Measurements from ENCODE around the gene CREBZF.
A peak's percentile ranks its signal among the peaks of the same experiment; 100 is the strongest.
"Not testable (repeated sequence)": the region's sequence is repeated elsewhere in the genome, so short reads cannot be mapped to it uniquely, and the experiment has no call there.

Gene CREBZF

DNA sequence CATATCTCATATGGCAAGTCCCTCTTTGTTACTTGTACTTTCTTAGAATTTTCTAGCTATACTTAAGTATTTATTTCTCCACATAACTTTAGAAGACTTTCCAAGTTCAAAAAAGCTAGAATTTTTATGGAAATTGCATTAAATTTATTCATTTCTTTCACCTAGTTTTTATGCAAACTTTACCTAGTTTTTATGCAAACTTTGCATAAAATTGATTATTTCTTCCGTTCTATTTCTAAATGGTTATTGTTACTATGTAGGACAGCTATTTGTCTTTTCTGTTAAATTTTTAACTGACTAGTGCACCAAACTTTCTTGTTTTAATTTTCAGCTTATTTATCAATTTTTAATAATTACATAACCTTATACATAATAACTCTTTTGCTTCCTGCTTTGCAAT, 3.2 kb upstream of the CREBZF start:
- no peak for DNase-seq

- DNase-seq: no peak
These were observed 1.8 kb upstream of the CREBZF start for GRCh38 chr11:85666687-85667086.

GRCh38 chr11:85665733-85666132, 804 bp upstream of the CREBZF start:
- no peak for DNase-seq

DNA sequence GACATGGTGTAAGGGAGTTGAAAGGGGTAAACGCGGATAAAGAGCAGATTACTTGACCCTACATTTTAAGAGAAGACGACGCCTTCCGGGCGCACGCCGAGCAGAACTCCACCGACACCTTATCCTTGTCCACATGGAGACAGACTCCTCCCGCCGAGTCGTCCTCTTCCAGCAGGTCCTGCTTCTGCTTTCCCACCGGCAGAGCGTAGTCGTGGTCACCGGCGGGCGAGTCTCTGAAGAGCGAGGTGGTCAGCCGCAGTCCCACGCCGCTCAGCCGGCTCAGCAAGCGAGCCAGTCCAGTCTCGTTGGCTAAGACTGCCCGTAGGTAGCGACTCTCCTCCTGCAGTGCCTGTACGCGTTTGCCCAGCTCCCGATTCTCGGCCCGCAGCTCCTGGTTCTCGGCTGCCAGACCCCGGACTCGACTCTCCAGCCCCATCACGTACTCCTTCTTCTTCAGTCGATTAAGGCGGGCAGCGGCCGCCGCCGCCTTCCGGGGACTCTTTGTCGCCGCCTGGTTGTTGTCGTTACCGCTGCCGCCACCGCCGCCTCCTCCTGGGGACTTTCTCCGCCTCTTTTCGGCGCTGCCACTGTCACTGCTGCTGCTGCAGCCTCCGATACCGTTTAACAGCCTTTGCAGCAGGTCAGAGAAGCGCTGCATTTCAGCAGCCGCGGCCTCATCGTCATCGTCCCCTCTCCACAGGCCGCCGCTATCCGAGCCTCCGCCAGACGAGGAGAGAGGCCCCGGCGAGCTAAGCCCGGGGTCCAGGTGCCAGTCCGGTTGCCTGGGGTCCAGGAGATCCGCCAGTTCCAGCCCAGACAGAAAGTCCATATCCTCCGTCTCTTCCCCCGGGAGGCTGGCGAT, 945 bp downstream of the CREBZF start:
- DNase-seq: peak; percentile 85 to 86

GRCh38 chr11:85663080-85663752, 1.7 kb downstream of the CREBZF start:
- DNase-seq: peak in 1 of 2 donors; percentile 8

DNA sequence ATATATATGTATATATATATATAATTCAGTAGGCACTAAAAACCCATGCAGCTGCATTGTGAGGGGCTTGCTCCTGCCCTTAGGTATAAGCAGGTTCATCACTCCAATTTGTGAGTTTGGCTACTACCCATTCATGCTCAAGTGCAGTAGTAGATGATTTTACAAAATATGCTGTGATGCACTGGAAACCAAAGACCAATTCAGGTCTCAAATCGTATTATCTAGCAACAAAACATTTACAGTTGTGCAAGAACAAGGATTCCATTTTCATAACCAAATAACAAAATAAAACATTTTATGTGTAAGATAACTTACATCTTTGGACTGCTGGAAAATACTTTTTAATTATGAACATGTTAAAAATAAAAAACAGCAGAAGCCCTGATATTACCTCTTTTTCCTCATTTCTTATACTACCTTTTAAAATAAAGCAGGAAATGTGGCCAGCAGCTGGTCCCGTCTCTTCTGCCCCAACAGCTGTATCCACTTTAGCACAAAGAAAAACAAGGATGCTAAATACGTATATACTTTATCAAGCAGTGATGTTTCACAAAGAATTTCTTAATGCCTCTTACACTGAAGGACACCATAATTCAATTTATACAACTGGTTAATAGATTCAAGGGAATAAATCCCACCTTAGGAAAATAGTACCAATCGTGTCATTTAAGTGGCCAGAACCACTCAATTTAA, 2.8 kb downstream of the CREBZF start:
- DNase-seq: no peak

GRCh38 chr11:85658180-85658579, 6.7 kb downstream of the CREBZF start:
- no peak for DNase-seq

DNA sequence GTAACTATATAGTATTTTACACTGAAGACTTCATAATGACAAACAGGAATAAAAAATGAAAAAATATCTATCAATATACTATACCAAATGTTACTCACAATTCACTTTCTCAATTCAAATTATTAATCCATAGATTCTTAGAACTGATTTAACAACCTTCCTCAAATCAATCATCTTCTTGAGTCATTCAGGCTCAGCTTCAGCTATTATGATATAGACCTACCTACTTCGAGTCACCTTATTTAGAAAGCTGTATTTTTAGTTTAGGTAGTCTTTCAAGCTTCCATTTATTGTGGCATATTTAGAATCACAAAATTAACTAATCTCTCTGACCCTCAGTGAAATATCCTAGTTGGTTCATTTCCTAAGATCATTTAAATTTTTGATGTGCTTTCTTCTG, 8.2 kb downstream of the CREBZF start:
- no peak for DNase-seq

DNA sequence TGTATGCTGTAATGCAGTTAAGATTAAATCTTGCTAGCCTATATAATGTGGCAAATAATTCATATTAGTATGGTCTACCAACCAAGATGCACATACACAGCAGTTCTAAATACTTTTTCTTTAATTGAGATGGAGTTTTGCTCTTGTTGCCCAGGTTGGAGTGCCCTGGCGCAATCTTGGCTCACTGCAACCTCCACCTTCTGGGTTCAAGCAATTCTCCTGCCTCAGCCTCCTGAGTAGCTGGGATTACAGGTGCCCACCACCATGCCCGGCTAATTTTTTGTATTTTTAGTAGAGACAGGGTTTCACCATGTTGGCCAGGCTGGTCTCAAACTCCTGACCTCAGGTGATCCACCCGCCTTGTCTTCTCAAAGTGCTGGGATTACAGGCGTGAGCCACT, 10.6 kb downstream of the CREBZF start:
- not testable (repeated sequence) for DNase-seq

- no peak for DNase-seq
These were observed 12.0 kb downstream of the CREBZF start for GRCh38 chr11:85652786-85653447.

- no peak for DNase-seq
These were observed 13.8 kb downstream of the CREBZF start for GRCh38 chr11:85651118-85651517.

- peak; percentile 89 for DNase-seq
These were observed 17.2 kb downstream of the CREBZF start, which contains the start of gene TMEM126A for GRCh38 chr11:85647604-85648299. Gene TMEM126A (plus strand): TSS chr11:85647967. CDS start chr11:85650256, 2,289 bp downstream.

- DNase-seq: no peak
These were observed 17.9 kb downstream of the CREBZF start for GRCh38 chr11:85647078-85647477.

- DNase-seq: no peak
These were observed 21.7 kb downstream of the CREBZF start for GRCh38 chr11:85643191-85643614.

GRCh38 chr11:85634747-85635146, 30.2 kb downstream of the CREBZF start:
- no peak for DNase-seq

DNA sequence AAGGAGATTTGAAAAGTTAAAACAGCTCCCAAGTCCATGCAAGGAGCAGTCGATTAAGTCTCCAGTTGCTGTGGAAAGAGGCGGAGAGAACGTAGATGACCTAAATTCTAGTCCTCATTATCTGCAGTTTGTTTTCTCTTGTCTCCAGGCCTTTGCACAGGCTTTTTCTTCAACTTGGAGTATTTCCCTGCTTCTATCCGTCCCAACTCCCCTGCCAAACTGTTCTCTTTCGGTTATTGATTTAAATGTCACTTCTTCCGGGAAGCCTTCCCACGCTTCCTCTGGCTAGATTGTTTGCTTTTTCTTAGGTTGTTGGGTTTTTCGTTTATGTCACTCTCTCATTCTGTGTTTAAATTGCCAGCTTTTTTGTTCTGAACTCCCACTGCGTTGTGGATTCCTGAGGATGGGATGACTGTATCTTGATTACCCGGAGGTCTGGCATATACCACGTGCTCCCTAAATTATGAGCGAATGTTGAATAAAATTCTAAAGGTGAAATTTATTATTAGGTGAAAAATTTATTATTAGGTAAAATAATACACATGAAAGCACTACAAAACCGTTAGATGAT, 36.1 kb downstream of the CREBZF start:
- DNase-seq: peak; percentile 47 to 57

- peak; percentile 95 to 96 for DNase-seq
These were observed 36.7 kb downstream of the CREBZF start, which contains the start of gene TMEM126B for GRCh38 chr11:85627998-85628770. Gene TMEM126B (plus strand): TSS chr11:85628593. CDS start chr11:85628608, 15 bp downstream.

DNA sequence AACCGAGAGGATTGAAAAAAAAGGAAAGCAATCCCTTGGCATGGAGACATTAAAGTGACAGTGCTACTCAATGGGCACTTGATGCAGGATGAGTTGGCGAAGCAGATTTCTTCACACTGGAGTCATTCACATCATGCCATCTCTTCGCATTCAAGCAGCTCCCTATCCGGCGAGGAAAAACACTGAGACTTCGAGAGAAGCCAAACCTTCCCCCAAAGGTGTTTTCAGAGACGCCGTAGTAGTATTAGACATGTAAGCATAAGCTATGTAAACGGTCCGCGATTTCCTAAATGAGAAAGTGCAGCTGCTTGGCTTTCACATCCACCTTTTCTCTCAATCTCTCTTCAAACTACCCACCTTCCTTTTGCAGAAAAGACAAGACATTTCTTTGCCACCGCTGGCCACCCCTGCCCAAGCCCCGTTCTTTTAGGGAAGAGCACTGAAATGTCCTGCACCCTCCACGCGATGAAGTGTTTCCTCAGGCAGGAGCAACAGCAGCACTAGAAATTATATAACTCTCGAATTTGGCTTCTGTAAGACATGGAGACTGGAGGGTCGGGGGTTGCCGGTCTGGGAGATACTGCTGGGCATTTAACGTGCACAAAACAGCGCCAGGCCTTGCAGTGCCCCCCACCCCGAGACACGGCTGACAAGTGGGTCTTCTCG, 37.5 kb downstream of the CREBZF start, which contains the start of gene DLG2:
Gene DLG2 (minus strand): TSS at position 13 of the 666 bp plus-strand sequence.
- DNase-seq: peak; percentile 2 to 12

GRCh38 chr11:85626496-85626895, 38.4 kb downstream of the CREBZF start:
- peak; percentile 8 to 17 for DNase-seq

GRCh38 chr11:85620256-85620655, 44.7 kb downstream of the CREBZF start:
- no peak for DNase-seq
